NCI-H510A treated with DMSO at 0.1 percent for 48 hours (cell line): Measurements from ENCODE around the gene ZNF804A.
"Not testable (repeated sequence)": the region's sequence is repeated elsewhere in the genome, so short reads cannot be mapped to it uniquely, and the experiment has no call there.

Source experiments
- DNase-seq: peaks from one replicate; lab custom pipeline; 2025; lab: John Stamatoyannopoulos, UW

ZNF804A gene

DNA sequence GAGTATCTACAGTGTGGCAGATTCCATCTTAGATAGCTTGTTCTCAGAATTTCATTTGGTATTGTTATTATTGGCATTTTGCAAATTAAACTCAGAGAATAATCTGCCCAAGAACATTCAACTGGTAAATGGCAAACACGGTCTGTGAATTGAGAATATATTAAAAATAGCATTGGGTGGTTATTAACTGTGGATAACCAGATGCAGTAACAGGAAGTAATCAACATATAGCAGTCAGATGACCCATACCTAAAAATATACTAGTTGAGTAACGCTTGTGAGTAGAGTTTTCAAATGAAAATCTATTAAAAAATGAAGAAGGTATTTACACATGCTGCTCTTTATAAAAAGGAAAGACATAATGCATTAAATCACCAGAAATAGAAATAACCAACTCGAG lies 129.5 kb downstream of the ZNF804A start:
- no peak for DNase-seq

DNA sequence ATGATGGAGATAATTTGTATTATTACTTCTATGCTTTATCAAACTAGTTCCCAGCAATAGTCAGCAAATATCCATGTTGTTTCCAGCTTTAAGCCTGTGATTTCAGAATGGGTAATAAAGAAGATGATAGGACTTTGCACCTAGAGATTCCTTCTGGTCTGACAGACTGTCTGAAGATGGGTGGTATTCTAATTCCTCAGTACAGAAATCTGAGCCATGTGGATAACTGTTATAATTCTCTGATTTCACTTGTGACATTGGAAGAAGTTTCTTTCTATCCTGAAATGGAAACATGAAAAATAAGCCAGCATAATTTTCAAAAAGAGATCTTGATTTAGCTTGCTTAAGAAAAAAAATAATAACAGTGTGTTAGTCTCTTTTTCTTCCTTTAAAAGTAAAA lies 130.1 kb downstream of the ZNF804A start:
- DNase-seq = no peak

DNA sequence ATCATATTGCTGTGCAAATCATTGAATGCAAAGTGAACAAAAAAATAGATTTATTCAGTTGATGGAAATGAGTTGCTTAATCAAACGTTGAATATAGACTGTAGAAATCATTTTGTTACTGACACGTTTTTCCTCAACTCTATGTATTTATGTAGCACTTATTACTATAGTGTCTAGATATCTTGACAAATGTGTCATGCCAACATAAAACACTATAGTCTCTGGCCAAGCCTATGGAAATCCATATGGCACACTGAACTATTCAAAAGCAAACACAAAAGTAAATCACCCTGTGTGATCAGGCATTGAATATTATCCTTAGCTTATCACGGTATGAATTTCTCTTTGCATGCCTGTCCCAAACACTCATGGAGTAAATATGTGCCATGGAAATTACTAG lies 131.3 kb downstream of the ZNF804A start:
- DNase-seq = no peak

DNA sequence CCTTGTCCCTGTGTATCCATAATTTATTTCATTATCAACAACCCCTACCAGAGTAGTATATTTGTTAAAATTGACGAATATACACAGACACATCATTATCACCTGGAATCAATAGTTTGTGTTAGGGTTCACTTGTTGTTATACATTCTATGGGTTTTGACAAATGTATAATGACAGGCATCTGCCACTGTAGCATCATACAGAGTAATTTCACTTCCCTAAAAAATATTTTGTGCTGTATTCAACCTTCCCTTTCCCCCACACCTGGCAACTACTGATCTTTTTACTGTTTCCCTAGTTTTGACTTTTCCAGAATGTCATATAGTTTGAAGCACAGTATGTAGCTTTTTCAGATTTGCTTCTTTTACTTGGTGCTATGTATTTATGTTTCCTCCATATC lies 132.0 kb downstream of the ZNF804A start:
- DNase-seq = no peak

DNA sequence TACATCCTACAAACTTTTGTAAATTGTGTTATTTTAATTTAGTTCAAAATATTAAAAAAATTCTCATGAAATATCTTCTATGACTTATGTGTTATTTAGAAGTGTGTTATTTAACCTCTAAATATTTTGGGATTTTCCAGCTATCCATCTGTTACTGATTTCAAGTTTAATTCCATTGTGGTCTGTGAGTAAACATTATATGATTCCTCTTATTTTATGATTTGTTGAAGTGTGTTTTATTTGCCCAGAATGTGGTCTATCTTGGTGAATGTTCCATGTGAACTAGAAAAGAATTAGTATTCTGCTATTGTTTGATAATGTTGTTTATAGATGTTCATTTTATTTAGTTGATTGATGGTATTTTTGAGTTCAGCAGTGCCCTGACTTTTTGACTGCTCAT lies 136.0 kb downstream of the ZNF804A start:
- DNase-seq = no peak

DNA sequence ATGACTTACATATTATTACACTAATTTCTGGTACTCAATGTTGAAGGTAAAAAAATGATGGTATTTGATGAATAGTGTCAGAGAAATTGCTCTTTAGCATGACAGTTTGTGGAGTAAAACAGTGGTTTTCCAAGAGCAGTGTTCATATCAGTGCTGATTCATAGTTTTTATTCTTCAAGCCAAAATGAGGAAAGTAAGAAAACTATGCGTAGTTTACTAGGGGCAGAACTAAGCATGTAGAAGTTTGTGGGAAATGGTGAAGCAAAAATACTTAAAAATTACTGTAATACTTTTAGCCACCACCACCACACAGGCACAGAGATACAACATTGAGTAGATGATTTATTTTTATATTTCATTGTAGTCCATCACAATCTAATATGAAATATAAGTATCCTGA lies 137.3 kb downstream of the ZNF804A start:
- no peak for DNase-seq

DNA sequence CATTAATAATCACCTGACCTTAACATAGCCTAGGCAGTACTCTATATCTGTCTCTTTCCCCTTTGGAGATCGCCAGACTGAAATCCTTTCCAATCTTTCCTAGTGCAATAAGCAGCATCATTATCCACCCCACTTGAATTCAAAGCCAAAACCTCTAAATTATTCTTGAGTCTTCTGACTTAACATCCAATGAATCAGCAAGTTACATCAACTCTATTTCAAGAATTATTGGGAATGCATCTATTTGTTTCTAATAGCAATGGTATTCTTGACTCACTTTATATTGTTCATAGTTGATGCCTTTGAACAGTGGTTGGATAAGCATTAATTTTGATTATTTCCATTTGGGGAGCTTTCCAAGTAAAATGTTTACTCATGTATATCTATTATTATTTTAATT lies 144.8 kb downstream of the ZNF804A start:
- DNase-seq = no peak

DNA sequence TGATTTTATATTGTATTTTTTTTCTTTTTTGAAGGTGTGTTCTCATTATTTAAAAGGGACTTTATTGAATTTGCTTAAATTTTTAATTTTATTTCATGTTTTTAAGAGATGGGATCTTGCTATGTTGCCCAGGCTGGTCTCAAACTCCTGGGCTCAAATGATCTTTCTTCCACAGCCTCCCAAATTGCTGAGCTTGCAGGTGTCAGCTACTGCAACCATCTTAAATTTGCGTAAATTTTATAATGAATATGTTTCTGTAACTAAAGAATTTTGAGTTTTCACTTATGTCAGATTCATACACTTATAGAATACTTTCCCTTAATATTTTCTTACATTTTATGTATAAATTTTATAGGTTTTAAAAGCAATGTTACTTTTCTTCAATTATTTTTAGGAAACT lies 157.8 kb downstream of the ZNF804A start:
- no peak for DNase-seq

DNA sequence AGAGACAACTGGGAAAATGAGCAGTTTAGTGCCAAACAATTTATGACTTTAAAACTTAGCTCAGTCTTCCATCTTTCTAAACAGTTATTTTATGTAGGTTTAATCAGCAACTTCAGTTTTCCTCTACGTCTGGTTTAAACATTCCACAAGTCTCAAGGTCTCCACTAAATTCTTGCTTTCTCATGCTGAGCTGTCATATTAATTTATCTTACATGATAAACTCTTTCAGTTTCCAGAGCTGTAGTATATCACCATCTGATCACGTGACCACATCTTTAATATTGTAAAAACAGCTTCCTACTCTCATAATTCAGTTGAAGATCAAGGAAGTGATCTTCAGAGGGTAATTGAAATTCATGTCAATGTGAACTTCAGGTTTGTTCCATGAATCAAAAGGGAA lies 158.6 kb downstream of the ZNF804A start:
- DNase-seq = no peak

DNA sequence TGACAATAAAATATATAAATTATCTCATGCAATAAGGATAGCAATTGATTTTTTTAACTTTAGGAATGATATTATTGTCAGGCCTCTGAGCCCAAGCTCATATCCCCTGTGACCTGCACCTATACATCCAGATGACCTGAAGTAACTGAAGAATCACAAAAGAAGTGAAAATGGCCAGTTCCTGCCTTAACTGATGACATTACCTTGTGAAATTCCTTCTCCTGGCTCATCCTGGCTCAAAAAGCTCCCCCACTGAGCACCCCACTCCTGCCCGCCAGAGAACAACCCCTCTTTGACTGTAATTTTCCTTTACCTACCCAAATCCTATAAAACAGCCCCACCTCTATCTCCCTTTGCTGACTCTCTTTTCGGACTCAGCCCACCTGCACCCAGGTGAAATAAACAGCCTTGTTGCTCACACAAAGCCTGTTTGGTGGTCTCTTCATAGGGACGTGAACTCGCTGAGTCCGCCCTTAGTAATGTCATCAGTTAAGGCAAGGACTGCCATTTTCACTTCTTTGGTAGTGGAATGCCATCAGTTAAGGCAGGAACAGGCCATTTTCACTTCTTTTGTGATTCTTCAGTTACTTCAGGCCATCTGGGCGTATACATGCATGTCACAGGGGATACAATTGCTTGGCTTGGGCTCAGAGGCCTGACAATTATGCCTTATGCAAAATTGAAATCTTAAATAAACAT lies 161.4 kb downstream of the ZNF804A start:
- DNase-seq = not testable (repeated sequence)

DNA sequence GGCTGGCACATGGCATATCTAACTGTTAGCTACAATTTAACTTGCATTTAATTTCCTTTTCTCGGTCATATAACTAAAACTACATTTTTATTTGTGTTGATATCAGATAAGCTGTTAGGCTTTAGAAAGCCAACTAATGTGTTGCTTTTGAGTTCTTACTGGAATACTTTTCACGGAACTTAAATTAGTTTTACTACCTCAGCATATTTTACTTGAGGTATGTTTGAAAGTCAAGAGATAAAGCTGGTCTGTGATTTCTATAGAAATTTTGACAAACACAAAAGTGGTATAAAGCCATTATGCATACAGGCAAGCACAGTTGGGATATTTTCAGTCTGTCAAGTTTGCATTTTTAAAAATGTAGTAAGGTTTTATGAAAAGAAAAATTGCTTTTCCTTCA lies 162.6 kb downstream of the ZNF804A start:
- DNase-seq = no peak

DNA sequence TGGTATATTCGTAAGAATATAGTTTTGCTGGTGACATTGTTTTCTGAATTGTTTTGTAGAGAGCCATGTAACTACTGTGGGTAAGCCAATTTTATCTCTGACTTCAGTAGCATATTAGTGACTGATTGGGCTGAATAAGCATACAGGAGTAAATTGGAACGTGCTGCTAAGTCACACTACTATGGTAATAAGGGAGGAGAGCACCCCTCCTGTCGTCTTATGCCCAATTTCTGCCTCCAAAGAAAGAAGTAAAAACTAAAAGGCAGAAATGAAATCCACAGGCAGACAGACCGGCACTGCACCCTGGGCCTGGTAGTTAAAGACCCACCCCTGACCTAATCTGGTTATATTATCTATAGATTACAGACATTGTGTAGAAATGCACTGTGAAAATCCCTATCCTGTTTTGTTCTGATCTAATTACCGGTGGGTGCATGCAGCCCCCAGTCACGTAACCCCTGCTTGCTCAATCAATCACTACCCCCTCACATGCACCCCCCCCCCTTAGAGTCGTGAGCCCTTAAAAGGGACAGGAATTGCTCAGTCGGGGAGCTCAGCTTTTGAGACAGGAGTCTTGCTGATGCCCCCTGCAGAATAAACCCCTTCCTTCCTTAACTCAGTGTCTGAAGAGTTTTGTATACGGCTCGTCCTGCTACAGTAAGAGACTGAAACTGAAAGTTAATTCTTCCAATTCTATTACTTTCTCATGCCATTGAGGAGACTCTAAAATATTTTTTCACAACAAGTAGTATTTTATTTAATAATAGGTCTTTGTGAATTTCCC lies 167.0 kb downstream of the ZNF804A start:
- DNase-seq = no peak

DNA sequence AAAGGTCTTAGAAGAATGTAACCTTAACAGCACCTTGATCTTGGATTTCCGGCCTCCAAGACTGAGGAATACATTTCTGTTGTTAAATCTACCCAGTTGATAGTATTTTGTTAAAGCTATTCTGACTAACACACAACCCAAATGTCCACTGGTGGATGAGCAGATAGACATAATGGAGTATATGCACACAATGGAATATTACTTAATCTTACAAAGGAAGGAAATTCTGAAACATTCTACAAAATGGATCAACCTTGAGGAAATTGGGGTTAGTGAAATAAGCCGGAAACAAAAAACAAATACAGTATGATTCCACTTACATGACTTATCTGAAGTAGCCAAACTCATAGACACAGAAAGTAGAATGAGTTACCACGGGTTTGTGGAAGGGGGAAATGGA lies 168.7 kb downstream of the ZNF804A start:
- no peak for DNase-seq

DNA sequence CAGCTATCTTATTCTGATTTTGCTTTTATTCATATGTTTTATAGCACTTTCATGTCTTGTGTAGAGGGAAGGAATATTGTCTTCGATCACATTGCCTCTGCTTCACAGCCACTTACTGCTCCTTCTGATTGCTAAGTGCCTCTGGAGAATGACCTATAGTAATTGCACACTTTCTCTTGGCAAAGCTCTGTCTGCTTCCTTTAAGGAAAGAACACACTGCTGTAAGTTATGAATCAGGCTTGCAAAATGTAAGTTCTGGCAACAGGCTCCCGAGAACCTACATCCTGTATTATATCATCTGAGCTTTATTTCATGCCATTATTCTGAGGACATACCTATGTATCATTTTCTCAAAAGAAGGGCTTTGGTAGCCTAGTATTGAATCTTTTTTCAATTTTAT lies 170.7 kb downstream of the ZNF804A start:
- no peak for DNase-seq

DNA sequence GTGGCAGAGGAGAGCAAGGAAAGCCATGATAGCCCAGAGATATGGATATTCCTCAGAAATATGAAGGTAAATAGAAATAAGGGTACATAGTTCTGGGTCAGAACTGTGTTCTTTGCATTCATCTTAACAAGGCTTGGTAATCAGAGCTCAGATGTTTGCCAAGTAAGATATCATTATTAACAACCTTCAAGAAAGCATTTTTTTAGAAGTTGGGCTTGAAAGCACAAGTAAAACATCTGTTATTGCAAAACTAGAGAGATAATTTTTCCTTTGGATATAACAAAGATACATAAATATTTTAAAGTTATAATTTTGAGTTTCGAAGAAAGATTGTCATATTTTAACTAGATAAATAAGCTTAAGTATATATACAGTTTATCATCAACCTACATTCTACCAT lies 171.4 kb downstream of the ZNF804A start:
- DNase-seq = no peak

DNA sequence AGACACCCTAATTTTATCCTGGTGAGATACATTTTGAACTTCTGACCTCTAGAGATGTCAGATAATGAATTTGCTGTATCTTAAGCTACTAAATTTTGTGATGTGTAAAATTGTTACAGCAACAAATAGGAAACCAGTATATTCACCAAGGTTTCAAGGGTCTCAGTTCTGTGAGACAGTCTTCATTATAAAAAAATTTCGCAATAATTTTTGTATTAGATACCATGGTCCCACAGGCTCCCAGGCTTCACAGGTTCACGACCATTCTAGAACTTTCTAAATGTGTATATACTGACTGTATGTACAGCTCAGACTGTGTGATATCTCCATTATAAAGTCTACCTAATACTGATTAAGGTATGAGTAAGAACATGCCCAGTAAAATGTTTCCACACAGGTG lies 181.4 kb downstream of the ZNF804A start:
- no peak for DNase-seq

DNA sequence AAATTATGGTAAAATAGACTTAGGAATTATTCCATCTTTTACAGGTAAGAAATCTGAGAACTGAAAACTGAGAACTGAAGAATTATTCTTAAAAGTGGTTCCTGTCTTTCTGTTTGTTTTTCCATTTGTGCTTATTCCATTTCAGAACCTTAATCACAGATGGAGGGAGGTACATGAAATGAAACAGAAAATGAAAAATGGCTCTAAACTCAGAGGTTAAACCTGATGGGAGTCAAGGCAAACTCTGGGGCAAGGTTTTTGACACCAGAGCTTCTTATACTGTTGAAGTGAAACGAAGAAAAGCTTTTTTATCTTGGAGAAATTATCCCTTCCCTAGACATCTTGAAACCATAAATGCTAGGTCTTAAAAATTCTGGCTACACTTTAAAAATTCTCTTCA lies 182.1 kb downstream of the ZNF804A start:
- DNase-seq = no peak

DNA sequence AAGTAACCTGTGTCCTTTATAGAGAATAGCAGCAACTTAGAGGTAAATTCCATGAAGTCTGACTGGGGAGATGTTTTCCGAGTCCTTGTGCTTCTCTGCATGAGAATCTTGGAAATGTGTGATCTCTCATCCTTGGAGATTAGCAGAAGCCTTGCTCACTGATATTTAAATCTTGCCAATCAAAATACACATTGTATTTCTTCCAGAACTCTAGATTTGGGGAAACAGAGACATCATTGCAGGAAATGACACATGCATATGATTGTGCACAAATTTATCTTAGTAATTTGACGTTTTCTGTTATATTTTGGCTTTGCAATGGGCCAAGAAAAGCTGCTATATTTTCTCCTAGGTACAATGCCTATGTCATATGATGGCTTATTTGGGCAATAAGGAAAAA lies 182.6 kb downstream of the ZNF804A start:
- no peak for DNase-seq

DNA sequence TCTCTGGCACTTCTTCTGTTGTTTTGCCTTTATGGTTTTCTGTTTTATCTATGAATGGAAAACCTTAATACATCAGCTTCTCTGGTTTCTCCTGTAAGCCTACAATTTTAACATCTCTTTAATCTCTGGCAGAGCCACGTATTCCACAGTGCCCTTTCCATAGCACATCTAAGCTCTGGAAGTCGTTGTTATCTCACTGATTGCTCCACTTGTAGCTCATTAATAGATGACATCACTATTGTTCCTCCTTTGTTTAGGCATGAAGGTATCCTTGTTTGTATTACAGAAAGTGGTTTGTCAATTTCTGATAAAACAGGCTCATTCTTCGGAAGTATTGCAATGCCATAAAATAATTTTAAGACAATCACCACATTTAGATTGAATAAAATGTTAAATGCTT lies 185.2 kb downstream of the ZNF804A start:
- no peak for DNase-seq

DNA sequence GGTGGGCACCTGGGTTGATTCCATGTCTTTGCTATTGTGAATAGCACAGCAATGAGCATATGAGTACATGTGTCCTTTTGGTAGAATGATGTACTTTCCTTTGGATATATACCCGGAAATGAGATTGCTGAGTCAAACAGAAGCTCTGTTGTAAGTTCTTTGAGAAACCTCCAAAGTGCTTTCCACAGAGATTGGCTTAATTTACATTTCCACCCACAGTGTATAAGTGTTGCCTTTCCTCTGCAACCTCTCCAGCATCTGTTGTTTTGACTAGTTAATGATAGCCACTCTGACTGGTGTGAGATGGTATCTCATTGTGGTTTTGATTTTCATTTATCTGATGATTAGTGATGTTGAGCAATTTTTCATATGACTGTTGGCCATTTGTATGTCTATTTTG lies 194.8 kb downstream of the ZNF804A start:
- DNase-seq = no peak

DNA sequence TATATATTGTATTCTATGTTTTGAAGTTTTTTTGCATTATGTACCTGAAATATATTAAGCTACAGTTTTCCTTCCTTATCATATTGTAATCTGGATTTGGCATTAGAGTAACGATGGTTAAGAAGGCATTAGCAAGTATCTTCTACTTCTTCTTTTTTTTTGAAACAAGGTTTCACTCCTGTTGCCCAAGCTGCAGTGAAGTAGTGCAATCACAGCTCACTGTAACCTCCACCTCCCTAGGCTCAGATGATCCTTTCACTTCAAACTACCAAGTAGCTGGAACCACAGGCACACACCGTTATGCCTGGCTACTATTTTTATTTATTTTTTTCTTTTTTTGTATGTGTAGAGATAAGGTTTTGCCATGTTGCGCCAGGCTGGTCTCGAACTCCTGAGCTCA lies 201.1 kb downstream of the ZNF804A start:
- DNase-seq = no peak

DNA sequence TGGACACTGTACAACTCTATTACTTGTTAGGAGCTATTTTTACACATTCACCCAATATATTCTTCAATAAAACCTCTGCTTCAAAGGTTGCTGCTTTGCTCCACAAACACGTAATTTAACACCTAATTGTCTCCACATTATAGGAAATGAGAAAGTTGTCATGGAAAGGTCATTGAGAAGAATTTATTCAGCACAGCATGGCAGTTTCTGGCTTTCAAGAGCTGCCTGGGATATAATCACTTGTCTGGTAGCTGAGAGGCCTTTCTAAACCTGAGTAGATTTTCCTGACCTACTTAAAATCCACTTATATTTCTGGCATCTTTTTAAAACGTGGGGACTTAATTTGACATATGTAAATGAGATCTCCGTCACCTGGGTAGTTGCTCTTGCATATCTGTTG lies 216.1 kb downstream of the ZNF804A start:
- DNase-seq = peak; percentile 17

DNA sequence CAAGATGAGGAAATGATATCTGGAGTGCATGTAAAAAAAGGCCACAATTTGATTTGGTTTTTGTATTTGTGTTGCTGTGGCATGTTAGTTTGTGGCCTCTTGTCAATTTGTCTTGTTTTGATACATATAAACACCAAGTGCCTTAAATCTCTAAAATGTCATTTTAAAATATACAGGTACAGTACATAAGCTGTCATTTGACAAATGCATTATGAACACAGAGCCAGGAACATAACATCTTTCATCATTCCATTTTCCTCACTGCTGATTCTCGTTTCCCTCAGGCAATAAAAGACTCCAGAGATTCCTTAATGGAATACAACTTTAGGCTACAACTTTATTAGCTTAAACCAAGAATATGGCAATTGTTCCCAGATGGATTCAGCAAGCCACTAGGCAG lies 217.5 kb downstream of the ZNF804A start:
- no peak for DNase-seq

DNA sequence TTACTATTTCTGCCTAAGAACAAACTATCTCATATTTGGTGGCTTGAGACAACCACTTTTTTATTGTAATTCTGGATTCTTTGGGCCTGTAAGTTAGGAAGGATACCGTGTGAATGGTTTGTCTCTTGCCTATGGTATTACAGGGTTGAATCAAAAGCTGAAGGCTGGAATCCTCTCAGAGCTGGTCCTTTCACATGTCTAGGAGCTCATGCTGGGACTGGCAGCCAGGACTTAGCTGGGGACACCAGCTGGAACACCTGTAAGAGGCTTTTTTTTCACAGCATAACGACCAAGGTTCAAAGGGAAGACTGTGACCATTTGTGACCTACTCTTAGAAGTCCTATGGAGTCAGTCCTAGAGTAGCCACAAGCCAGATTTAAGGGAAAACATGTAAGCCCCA lies 226.3 kb downstream of the ZNF804A start:
- DNase-seq = no peak
